Esophagus squamous epithelium (tissue), 5 donors: Measurements from ENCODE around the gene NHSL2. TPM values are rescaled to one million over a fixed set of nuclear protein-coding genes. Genes with fewer than 3 reads are reported as not detected.

Experiments
- DNase-seq: peaks from one replicate; lab custom pipeline; 2025; lab: John Stamatoyannopoulos, UW
- H3K27ac ChIP-seq, 4 donors: fragments of 200-600 bp; sonication (generic); one replicate each; pipeline ENCODE4 v1.5.1; 2016 to 2019; ENCODE audit warnings: mild to moderate bottlenecking in 1 of 4
- H3K27me3 ChIP-seq, 4 donors: fragments of 200-600 bp; sonication (generic); 1 replicate in 3 of 4; 2 replicates in 1 of 4; pipeline versions ENCODE4 v1.5.1 to v1.6.0; 2017 to 2021; ENCODE audit warnings: antibody characterized with exemption in 1 of 4
- H3K36me3 ChIP-seq, 3 donors: fragments of 200-600 bp; sonication (generic); one replicate each; pipeline ENCODE4 v1.5.1; 2016 to 2019
- H3K4me1 ChIP-seq, 3 donors: fragments of 200-600 bp; sonication (generic); one replicate each; pipeline ENCODE4 v1.5.1; 2017 to 2019
- H3K4me3 ChIP-seq, 4 donors: fragments of 200-600 bp; sonication (generic); 1 replicate in 3 of 4; 2 replicates in 1 of 4; pipeline ENCODE4 v1.5.1; 2016 to 2019; ENCODE audit warnings: mild to moderate bottlenecking in 2 of 4, moderate library complexity in 1 of 4
- H3K9me3 ChIP-seq, 3 donors: fragments of 200-600 bp; sonication (generic); one replicate each; pipeline ENCODE4 v1.5.1; 2016 to 2019
- POLR2A ChIP-seq, 4 donors: fragments of 450-650 bp; IDR thresholded peaks; one replicate each; pipeline ENCODE4 v1.6.1; 2017; ENCODE audit warnings: antibody characterized with exemption in 4 of 4, mild to moderate bottlenecking in 4 of 4, moderate library complexity in 3 of 4
- WGBS, 2 donors: methylation state at CpG; one replicate each; pipeline ENCODE4 v1.1.5; 2018; 5-methylcytosine and 5-hydroxymethylcytosine counted together
- intact Hi-C: fragments of 100-400 bp; cut with DNase I; formaldehyde crosslinking; loops from one replicate; pipeline ENCODE4 v1.15.0; 2022
- total RNA-seq, 4 donors: library from RNA; depleted of rRNA; stranded (reverse); fragments of >200 nt; gene quantifications; one replicate each; pipeline ENCODE4 v1.1.0, GENCODE V29; 2016
- TF ChIP-seq, protein P1 (sequence below), 6 experiments: fragments of 450-650 bp in 4 of 6; fragments of 200-600 bp in 2 of 6; sonication (generic) in 2 of 6; IDR thresholded peaks; one replicate each; pipeline ENCODE4 v1.5.1; 2016 to 2019; ENCODE audit warnings: antibody characterized with exemption in 6 of 6, mild to moderate bottlenecking in 4 of 6, moderate library complexity in 4 of 6
- donor health status: DM: yes; HTN: yes; CAD: no.

NHSL2 gene
- total RNA-seq, 4 donors from 2014 or later = 0.23 to 7.1 (median 1.6) TPM

DNA sequence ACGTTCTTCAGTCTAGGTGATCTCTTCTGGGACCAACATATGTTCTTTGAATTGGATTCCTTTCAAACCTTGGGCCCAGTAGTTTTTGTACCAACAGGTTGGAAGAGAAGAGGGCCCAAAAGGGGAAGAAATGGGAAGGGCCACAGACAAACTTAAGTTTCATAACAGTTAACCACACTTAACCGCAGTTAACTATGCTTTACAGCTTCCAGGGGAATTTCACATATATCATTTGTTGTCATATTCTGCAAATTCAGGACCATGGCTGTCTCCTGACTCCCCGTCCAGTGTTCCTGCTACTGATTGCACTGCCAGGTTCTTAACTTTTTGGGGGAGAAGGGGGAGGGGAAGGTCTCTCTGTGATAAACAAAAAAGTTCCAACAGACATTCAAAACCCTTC, 186.5 kb downstream of the NHSL2 start:
- 34 to 65% methylated on average over 3 of the region's 3 CpGs for WGBS, 2 donors
- DNase-seq = no peak
- intact Hi-C loops = no loop called here
- Histone ChIP-seq H3K9me3 (no peaks in the 10 kb centered on the region), H3K27me3 (no peaks in the 10 kb centered on the region), H3K36me3 (no peaks in the 10 kb centered on the region), H3K27ac (no peak overlapping the region), H3K4me1 (no peaks in the 10 kb centered on the region), H3K4me3 (no peak overlapping the region)
- TF ChIP-seq POLR2A (IDR thresholded peaks at IDR 0.05) = no peak
- TF ChIP-seq, protein P1, sequence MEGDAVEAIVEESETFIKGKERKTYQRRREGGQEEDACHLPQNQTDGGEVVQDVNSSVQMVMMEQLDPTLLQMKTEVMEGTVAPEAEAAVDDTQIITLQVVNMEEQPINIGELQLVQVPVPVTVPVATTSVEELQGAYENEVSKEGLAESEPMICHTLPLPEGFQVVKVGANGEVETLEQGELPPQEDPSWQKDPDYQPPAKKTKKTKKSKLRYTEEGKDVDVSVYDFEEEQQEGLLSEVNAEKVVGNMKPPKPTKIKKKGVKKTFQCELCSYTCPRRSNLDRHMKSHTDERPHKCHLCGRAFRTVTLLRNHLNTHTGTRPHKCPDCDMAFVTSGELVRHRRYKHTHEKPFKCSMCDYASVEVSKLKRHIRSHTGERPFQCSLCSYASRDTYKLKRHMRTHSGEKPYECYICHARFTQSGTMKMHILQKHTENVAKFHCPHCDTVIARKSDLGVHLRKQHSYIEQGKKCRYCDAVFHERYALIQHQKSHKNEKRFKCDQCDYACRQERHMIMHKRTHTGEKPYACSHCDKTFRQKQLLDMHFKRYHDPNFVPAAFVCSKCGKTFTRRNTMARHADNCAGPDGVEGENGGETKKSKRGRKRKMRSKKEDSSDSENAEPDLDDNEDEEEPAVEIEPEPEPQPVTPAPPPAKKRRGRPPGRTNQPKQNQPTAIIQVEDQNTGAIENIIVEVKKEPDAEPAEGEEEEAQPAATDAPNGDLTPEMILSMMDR (IDR thresholded peaks at IDR 0.05) = no peak

DNA sequence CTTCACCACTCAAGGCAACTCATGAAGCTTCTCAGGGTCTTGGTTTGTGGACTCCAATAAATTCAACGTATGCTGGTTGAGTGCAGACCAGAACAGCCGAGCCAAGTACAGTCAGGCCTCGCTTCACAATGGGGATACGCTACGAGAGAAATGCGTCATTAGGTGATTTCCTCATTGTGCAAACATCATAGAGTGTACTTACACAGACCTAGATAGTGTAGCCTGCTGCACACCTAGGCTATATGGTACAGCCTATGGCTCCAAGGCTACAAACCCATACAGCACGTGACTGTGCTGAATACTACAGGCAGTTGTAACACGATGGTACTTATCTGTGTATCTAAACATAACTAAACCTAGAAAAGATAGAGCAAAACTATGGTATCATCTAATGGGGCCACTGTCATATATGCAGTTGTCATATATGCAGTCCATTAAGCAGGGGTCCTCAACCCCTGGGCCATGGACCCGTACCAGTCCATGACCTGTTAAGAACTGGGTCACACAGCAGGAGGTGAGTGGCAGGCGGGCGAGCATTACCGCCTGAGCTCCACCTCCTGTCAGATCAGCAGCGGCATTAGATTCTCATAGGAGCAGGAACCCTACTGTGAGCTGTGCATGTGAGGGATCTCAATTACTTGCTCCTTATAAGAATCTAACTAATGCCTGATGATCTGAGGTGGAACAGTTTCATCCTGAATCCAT, 189.6 kb downstream of the NHSL2 start:
- Histone ChIP-seq H3K4me1 (peaks cover 0 to 2% (median 0%) of the 10 kb centered on the region in 3 donors), H3K27me3 (no peaks in the 10 kb centered on the region), H3K9me3 (no peaks in the 10 kb centered on the region), H3K4me3 (no peak overlapping the region), H3K27ac (peak overlapping the region in 1 of 4 donors; percentile 9), H3K36me3 (no peaks in the 10 kb centered on the region)
- TF ChIP-seq, protein P1 (IDR thresholded peaks at IDR 0.05) = no peak
- no peak for TF ChIP-seq POLR2A (IDR thresholded peaks at IDR 0.05)
- no peak for DNase-seq
- intact Hi-C loops = no loop called here
- WGBS, 2 donors = 75 to 80% methylated on average over 2 to 13 of the region's 13 CpGs

DNA sequence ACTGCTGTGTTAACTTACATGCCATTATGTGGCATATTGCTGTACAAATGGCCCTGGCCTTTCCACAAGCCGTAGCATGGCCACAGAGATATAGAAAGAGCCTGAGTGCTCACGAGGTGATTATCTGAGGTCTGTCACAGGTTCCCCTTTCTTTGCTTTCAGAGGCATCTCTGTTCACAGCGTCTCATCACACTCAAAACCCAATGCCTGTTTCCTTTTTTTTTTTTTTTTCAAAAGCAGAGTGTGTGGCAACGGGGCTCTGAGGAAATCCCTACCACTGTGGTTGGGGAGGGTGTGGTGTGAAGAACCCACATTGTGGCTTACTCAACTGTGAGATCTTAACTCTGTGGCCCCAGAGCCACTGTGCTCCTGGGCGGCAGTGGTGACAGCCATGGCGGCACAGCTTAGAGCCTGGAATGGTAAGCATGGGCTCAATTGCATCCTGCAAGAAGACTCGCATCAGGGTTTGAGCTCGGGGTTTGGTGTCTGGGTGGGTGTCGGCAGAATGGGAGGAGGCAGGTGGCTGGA, 190.2 kb downstream of the NHSL2 start:
- TF ChIP-seq, protein P1 (IDR thresholded peaks at IDR 0.05) = no peak
- TF ChIP-seq POLR2A (IDR thresholded peaks at IDR 0.05) = no peak
- peak overlapping the region in 1 of 4 donors; percentile 23 for H3K4me3 ChIP-seq
- peak overlapping the region in 1 of 4 donors; percentile 9 for H3K27ac ChIP-seq
- no peaks in the 10 kb centered on the region for H3K36me3 ChIP-seq
- DNase-seq = no peak
- intact Hi-C loops = no loop called here
- WGBS, 2 donors = 57 to 61% methylated on average over 4 to 5 of the region's 9 CpGs
- peaks cover 0 to 2% (median 0%) of the 10 kb centered on the region in 3 donors for H3K4me1 ChIP-seq
- no peaks in the 10 kb centered on the region for H3K9me3 ChIP-seq
- no peaks in the 10 kb centered on the region for H3K27me3 ChIP-seq

DNA sequence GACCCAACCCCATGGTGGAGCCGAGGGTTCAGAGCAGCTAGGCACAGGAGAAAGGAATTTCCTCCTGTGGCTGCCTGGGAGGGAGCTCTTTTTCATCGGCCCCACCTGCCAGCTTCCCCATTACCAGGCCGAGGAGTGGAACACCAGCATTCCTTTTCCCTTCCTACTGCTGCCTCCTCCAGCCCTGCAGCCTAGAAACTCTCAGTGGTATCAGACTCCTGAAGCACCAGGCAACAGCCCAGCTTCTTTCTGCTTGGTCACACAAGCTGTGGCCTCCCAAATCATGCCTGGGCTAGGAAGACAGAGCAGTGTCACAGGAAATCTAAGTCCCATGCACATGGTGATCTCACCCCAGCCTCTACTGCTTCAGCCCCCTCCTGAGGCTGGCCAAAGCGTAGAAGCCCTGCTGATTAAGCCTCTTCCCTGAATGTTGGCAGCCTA, 191.0 kb downstream of the NHSL2 start:
- no peaks in the 10 kb centered on the region for H3K9me3 ChIP-seq
- H3K27me3 ChIP-seq = no peaks in the 10 kb centered on the region
- H3K4me1 ChIP-seq = peaks cover 0 to 2% (median 0%) of the 10 kb centered on the region in 3 donors
- peak overlapping the region in 1 of 4 donors; percentile 23 for H3K4me3 ChIP-seq
- H3K36me3 ChIP-seq = no peaks in the 10 kb centered on the region
- no peak for DNase-seq
- intact Hi-C loops = no loop called here
- no peak overlapping the region for H3K27ac ChIP-seq
- TF ChIP-seq POLR2A (IDR thresholded peaks at IDR 0.05) = no peak
- TF ChIP-seq, protein P1 (IDR thresholded peaks at IDR 0.05) = no peak
- WGBS, 2 donors = 0 to 50% methylated on average over 1 to 3 of the region's 4 CpGs

DNA sequence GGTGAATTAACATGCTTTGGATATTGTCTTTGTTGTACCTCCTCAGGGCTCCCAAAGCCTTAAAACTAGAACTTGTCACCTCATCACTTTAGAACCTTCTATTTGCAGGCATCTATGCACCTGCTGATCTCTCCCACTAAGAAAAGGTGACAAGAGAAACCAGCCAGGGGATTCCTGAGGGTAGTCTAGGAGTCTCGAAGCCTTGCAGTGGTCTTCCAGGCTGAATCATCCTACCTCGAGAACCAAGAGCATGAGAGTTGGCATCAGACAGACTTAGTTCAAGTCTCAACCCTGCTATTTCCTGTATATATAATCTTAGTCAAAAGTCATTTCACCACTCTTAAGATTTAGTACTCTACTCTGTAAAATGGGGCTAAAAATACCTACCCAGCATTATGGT, 191.5 kb downstream of the NHSL2 start:
- WGBS, 2 donors = 40% methylated on average over 2 of the region's 2 CpGs; no CpG with 5 or more reads in 1 of the 2 donors
- H3K9me3 ChIP-seq = no peaks in the 10 kb centered on the region
- H3K4me3 ChIP-seq = no peak overlapping the region
- no peak overlapping the region for H3K27ac ChIP-seq
- intact Hi-C loops = no loop called here
- no peaks in the 10 kb centered on the region for H3K36me3 ChIP-seq
- H3K4me1 ChIP-seq = peaks cover 0 to 2% (median 0%) of the 10 kb centered on the region in 3 donors
- H3K27me3 ChIP-seq = no peaks in the 10 kb centered on the region
- TF ChIP-seq POLR2A (IDR thresholded peaks at IDR 0.05) = no peak
- TF ChIP-seq, protein P1 (IDR thresholded peaks at IDR 0.05) = no peak
- no peak for DNase-seq
